SHP77 treated with DMSO at 0.1 percent for 48 hours (cell line): ENCODE results near the gene IRF3.

Source experiments
- DNase-seq: peaks from one replicate; lab custom pipeline; 2025; lab: John Stamatoyannopoulos, UW

The IRF3 gene, protein sequence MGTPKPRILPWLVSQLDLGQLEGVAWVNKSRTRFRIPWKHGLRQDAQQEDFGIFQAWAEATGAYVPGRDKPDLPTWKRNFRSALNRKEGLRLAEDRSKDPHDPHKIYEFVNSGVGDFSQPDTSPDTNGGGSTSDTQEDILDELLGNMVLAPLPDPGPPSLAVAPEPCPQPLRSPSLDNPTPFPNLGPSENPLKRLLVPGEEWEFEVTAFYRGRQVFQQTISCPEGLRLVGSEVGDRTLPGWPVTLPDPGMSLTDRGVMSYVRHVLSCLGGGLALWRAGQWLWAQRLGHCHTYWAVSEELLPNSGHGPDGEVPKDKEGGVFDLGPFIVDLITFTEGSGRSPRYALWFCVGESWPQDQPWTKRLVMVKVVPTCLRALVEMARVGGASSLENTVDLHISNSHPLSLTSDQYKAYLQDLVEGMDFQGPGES

DNA sequence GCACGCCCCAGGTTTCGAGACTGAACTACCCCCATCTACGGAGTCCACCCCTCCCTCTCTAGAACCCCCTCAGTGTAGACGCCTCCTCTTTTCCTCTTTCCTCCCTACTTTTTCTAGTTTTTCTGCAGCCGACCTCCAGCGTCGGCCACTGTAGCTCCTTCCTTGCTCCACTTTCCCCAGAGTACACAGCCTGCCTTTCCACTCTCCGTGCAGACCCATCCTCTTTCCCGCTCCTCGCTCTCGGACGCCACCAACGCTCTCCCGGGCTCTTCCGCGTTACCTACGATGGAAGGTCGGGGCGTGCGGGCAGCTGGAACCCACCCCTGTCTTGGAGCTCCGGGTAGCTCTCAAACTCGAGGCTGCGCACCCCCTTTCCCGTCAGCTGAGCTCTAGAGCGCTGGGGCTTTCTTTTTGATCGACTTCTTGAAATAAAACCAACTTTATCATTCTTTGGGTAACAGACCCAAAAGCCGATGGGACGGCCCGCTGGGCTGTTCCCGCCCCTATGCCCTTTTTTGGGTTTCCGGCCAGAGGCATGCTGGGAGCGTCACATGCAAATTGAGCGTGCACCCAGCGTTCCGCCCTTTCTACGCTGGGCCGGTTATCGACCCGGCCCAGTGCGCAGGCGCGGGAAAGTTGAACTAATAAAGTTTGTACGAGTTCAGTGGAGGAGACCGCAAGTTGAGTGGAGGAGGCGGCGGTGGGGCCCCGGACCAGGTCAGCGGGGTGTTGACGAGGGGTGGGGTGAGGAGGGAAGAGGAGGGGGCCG lies at the start of gene IRF3, which contains the start of gene BCL2L12:
IRF3 (minus strand) TSS at position 507 of the 769 bp plus-strand sequence. CDS start 1,019 bp downstream, outside the sequence.
BCL2L12 (plus strand) TSS at position 583 of the 769 bp plus-strand sequence. CDS start 760 bp downstream, outside the sequence.
- DNase-seq, result peak; percentile 61

DNA sequence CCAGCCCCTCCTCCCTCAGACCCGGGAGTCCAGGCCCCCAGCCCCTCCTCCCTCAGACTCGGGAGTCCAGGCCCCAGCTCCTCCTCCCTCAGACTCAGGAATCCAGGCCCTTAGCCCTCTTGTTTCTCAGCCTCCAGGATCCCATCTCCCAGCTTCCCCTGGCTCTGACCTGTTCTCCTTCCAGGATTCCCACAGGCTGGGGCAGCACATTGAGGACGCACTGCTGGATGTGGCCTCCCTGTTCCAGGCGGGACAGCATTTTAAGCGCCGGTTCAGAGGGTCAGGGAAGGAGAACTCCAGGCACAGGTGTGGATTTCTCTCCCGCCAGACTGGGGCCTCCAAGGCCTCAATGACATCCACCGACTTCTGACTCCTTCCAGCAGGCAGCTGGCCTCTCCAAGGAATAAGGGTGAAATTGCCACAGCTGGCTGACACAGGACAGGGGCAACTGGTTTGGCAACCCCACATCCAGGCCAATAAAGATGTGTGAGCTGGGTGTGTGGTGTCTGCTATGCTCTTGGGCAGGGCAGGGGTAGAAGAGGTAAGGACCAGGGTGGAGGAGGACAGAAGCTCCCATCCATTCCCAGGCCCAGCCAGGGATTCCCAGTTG lies 47.7 kb upstream of the IRF3 start:
- DNase-seq, result no peak

DNA sequence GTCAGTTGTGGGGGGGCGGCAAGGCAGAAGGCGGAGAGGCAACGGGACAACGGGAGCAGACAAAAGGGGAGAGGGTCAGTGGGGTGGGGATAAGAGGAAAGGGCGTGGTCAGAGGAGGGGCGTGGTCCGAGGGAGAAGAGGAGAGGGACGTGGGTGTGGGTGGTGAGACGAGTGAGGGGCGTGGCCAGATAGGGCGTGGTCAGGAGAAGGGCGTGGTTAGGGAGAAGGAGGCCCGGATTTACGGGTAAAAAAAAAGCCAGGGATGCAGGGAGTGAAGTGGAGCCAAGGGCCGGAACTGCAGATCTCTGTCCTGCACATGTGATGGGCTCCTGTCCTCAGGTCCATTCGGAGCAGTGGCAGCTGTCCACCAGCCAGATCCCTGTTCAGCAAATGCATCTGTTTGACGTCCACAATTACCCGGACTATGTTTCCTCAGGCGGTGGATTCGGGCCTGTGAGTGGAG lies 46.8 kb upstream of the IRF3 start:
- no peak for DNase-seq

DNA sequence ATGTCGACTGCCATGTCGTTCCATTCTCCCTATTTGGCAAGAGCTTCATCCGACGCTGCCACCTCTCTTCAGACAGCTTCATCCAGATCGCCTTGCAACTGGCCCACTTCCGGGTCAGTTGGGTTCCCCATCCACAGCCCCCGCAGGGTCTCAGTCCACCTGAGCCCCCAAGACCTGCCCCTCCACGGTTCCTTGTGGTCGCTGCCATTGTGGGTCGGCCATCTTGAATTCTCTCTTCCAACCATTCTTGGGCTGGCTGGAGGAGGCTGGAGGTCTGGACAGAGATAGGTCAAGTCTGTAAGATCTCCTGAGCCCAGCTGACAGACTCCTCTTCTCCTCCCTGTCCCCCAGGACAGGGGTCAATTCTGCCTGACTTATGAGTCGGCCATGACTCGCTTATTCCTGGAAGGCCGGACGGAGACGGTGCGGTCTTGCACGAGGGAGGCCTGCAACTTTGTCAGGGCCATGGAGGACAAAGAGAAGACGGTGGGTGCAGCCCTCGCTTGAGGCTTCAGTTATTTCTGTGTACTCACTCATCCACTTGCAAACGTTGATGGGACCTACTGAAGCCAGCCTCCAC lies 44.8 kb upstream of the IRF3 start:
- DNase-seq, result no peak

DNA sequence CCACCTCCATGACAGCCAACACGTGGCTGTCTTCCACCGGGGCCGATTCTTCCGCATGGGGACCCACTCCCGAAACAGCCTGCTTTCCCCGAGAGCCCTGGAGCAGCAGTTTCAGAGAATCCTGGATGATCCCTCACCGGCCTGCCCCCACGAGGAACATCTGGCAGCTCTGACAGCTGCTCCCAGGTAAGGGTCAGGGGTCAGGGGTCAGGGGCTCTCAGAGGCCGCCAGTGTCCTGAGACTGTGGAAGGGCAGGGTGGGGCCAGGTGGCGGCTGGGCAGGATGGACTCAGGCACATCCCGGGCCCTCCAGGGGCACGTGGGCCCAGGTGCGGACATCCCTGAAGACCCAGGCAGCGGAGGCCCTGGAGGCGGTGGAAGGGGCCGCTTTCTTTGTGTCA lies 40.3 kb upstream of the IRF3 start:
- DNase-seq, result no peak

DNA sequence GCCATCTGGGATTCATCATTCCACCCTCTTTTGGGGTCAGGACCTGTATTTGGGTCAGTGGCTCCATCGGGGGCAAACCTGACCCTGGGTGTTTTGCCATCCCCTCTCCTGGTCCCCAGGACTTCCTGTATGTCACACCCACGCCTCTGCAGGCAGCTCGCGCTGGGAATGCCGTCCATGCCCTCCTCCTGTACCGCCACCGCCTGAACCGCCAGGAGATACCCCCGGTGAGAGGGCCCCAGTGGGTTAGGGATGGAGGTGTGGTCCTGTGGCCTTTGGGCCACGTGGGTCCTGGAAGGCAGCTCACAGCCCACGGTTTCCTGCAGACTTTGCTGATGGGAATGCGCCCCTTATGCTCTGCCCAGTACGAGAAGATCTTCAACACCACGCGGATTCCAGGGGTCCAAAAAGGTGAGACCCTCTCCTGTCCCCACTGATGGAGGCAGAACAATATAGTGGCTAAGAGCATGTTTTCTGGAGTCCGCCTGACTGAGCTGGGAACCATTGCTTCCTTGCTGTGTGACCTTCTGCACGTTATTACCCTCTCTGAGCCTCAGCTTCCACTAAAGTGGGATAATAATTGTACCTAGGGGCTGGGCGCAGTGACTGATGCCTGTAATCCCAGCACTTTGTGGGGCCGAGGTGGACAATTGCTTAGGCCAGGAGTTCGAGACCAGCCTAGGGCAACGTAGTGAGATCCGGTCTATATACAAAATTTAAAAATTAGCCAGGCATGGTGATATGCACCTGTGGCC lies 39.4 kb upstream of the IRF3 start:
- DNase-seq, result no peak

DNA sequence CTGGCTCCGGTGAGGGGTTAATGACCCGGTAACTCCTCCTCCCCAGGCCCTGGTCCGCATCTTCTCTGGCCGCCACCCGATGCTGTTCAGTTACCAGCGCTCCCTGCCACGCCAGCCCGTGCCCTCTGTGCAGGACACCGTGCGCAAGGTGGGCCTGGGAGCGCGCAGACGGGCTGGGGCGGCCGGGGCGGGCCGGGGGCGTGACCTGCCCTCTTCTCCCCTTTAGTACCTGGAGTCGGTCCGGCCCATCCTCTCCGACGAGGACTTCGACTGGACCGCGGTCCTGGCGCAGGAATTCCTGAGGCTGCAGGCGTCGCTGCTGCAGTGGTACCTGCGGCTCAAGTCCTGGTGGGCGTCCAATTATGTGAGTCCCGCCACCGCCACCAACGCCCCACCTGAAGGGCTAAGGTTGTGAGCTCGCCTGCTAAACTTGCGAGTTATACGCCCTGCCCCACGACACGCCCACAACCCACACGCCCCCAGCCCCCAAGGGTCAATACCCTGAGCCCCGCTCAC lies 35.7 kb upstream of the IRF3 start:
- no peak for DNase-seq

DNA sequence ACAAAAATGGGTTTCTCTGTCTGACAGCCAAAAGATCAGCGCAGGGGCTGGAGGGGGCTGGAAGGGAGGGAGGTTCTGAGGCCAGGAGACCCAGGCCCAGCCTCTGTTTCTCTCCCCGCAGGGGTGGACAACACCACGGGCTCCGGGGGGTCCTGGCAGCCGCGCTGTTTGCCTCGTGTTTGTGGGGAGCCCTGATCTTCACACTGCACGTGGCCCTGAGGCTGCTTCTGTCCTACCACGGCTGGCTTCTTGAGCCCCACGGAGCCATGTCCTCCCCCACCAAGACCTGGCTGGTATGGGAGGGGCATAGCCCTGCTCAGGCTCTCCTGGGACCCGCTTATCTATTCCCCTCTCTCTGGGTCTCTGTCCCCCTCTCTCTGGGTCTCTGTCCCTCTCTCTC lies 34.9 kb upstream of the IRF3 start:
- DNase-seq, result no peak

DNA sequence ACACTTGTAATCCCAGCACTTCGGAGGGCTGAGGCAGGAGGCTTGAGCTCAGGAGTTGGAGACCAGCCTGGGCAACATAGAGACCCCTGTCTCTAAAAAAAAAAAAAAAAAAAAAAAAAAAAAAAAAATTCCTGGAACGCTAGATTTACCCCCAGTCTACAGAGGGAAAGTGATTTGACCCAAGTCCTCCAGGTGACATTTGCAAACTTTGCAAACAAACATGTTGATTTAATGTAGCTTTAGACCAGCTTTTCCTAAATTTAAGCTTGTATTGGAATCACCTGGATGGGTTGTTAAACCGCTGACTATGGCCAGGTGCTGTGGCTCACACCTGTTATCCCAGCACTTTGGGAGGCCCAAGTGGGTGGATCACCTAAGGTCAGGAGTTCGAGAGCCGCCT lies 33.7 kb upstream of the IRF3 start:
- DNase-seq, result no peak

DNA sequence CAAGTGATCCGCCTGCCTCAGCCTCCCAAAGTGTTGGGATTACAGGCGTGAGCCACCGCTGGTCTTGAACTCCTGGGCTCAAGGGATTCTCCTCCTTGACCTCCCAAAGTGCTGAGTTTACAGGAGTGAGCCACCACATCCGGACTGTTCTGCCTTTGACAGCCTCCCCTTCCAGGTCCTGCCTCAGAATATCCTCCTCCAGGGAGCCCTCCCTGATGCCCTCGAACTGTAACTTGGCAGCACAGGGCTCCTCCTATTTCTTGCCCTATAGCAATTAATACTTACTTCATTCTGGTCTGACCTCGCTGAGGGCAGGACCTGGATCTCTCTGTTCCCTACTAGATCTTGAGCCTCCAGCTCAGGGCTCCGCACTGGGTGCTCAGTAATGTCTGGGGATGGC lies 31.2 kb upstream of the IRF3 start:
- DNase-seq, result no peak

DNA sequence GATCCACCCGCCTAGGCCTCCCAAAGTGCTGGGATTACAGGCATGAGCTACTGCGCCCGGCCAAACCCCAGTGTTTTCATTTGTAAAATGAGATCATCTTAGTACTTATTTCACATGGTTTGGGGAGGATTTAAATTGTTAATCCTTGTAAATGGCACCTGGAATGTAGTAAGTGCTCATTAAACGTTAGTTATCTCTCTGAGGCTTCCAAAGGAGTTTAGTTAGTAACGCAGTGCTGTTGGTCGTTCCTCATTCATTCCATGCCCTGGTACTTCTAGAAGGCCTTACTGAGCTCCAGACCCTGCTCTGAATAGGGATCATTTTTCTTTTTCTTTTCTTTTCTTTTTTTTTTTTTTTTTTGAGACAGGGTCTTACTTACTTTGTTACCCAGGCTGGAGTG lies 30.5 kb upstream of the IRF3 start:
- no peak for DNase-seq

DNA sequence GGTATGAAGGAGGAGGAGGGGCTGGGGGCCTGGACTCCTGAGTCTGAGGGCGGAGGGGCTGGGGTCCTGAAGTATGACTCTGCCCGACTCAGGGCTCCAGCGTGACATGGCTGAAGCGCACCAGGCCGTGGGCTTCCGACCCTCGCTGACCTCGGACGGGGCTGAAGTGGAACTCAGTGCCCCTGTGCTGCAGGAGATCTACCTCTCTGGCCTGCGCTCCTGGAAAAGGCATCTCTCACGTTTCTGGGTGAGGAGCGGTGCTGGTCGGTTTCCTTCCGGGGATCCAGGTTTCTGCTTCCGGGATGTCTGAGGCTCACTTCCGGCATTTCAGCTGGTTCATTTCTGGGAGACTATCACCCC lies 26.5 kb upstream of the IRF3 start:
- DNase-seq, result no peak

DNA sequence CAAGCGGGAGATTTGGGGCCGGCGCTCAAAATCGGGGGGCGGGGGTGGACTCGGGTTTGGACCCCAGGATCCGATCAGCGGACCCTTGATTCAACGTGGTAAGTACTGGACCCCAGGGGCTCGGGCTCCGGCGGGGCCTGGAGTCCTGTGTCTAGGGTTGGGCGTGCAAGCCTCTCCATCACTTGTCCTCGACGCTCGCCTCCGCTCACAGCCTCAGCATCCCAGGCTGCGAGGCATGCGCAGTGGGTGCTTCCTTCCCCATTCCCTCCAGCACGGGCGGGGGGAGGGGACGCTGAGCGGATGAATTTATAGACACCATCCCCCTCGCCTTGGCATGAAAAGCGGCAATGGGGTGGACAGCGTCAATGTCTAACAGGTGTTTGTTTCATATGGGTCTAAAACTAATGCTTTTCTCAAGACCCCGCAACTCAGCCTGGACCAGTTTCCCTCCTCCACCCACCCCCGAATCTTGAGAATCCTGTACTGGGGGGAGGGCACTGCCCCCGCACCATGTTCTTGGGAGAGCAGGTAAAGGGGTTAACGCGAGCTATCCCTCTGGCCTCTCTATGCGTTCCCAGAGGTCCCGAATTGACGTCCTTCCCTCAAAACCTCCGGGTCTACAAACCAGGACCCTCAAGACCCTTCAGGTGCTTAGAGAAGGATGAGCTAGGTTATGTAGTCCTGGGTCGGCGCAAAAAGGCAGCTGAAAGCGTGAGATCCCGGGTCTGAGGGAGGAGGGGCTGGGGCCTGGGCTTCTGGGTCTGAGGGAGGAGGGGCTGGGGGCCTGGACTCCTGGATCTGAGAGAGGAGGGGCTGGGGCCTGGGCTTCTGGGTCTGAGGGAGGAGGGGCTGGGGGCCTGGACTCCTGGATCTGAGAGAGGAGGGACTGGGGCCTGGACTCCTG lies 25.8 kb upstream of the IRF3 start:
- peak; percentile 56 for DNase-seq

DNA sequence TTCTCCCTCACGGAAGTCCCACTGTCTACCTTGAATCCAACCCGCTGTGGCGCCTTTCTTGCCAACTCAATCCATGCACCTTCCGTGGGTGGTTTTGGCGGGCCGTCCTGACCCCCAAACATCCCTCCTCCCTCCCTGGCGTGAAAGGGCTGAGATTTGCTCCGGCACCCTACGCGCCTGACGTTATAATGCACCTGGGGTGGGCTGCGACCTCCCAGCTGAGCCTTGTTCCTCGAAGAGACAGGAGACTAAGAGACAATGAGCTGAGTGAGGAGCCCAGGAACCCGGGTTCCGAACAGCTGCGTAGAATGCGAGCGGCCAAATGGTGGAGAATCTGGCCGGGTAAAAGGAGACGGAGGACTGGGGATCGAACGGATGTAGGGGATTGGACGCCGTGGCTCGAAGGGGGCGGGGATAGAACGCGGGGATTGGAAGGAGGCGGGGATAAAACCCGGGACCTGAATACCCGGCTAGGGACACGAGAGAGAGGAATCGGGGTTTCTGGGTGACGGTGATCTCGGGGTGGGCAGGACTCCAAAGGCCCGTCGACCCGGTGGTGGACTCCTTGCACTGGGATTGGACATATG lies 25.1 kb upstream of the IRF3 start, which contains the start of gene CPT1C:
CPT1C (plus strand) TSS at position 461 of the 587 bp plus-strand sequence. CDS start 1,137 bp downstream, outside the sequence.
- peak; percentile 87 for DNase-seq

DNA sequence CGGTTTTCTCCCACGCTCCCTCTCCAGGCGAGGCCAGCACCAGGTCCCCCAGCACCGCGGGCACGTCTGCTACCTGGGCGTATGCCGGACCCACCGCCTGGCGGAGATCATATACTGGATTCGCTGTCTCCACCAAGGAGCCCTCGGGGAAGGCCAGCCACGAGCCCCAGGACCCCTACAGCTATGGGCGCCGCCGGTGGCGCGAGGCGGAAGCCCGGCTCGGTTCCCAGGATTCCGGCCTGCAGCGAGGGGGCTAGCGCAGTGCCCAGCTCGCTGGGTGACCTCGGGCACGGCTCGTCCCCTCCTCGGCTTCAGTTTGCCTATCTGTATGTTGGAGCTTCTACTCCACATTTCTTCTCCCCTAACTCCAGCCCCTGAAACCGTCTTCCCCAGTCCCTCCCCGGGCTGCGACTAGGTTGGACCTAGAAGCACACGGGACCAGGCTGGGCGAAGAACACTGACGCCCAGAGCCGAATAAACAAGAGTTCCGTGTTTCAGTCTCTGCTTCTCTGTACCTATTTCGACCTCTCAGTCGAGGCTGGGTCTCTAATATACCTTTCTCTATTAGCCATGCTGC lies 24.5 kb upstream of the IRF3 start:
- DNase-seq, result no peak

DNA sequence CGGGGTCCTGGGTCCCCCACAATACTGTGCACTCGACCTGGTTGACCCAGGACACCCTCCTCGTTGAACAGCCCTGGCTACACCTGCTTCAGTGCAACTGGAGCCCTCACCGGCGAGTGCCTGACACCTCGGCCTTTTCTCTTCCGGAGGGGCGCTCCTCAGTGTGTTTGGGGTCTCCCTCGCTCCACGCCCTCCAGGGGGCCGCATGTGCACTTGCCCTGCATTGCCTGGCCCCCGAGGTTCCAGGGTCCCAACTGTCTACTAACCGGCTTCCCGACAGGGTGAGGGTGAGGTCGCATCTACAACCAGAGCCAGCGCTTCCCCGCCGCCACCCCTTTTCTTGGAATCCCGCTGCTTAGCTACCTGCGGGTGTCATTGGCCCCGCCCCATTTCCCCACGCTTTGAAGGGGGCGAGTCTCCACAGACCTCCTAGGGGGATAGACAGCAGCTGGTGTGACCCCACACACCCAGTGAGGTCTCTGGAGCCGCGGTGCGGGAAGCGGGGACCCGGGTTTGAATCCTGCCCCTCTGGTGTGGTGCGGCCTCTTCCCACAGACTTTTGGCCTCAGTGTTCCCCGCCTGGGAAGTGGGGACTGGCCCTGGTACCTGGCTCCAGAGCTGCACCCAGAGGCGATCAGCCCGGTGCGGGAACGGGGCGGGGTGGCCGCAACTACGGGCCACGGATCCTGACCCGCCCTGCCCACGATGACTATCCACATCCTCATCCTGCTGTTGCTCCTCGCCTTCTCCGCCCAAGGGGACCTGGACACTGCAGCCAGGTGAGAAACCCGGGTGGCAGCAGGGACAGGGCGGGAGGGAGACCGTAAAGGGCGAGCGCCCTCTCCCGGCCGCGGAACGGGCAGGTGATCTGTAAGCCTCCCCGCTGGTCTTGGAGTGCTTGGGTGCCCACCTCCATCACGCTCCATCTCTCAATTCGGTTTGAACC lies 23.7 kb upstream of the IRF3 start, which contains the start of gene ADM5:
ADM5 (plus strand) TSS at position 462 of the 946 bp plus-strand sequence; CDS start at position 706, 244 bp downstream.
- peak; percentile 31 for DNase-seq

DNA sequence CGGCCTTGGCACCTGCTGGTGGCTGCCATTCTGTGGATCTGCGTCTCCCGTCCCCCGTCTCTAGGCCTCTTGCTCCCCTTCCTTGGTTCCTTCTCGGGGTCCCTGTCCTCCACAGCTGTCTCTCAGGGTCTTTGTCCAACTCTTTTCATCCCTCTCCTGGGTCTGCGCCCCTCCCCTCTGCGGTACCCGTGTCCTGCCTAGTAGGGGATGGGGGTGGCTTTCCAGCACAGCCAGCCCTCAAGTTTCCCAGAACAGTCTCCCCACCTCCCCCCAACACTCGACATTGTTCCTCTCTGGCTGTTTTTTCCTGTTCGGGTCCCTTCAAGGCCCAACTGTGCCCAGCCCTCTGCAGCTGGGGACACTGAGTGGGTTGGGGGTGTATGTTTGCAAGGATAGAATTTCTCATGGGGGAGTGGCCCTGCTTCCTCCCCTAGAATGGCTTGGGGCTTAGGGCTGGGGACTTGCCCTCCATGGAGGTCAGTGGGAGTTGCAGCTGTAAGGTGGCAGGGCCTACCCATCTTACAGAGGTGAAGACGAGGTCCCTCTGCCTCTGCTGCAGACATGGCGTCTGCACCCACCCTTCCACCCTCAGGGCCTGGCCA lies 23.0 kb upstream of the IRF3 start:
- DNase-seq, result no peak
